ENCODE data around the gene AMACR.

AMACR gene

DNA sequence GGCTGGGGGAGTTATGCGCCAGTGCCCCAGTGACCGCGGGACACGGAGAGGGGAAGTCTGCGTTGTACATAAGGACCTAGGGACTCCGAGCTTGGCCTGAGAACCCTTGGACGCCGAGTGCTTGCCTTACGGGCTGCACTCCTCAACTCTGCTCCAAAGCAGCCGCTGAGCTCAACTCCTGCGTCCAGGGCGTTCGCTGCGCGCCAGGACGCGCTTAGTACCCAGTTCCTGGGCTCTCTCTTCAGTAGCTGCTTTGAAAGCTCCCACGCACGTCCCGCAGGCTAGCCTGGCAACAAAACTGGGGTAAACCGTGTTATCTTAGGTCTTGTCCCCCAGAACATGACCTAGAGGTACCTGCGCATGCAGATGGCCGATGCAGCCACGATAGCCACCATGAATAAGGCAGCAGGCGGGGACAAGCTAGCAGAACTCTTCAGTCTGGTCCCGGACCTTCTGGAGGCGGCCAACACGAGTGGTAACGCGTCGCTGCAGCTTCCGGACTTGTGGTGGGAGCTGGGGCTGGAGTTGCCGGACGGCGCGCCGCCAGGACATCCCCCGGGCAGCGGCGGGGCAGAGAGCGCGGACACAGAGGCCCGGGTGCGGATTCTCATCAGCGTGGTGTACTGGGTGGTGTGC, 71.4 kb downstream of the AMACR start, which contains the start of gene RXFP3:
Gene RXFP3 (plus strand): TSS at position 6 of the 636 bp plus-strand sequence. CDS start 355 bp downstream, at position 361.
- H3K27ac ChIP-seq, result no peak within 1 kb of the TSS
- no peak for TF ChIP-seq ZFX (IDR thresholded peaks at IDR 0.05; ENCODE audit: borderline replicate concordance)
- TF ChIP-seq, protein P1, sequence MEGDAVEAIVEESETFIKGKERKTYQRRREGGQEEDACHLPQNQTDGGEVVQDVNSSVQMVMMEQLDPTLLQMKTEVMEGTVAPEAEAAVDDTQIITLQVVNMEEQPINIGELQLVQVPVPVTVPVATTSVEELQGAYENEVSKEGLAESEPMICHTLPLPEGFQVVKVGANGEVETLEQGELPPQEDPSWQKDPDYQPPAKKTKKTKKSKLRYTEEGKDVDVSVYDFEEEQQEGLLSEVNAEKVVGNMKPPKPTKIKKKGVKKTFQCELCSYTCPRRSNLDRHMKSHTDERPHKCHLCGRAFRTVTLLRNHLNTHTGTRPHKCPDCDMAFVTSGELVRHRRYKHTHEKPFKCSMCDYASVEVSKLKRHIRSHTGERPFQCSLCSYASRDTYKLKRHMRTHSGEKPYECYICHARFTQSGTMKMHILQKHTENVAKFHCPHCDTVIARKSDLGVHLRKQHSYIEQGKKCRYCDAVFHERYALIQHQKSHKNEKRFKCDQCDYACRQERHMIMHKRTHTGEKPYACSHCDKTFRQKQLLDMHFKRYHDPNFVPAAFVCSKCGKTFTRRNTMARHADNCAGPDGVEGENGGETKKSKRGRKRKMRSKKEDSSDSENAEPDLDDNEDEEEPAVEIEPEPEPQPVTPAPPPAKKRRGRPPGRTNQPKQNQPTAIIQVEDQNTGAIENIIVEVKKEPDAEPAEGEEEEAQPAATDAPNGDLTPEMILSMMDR (IDR thresholded peaks at IDR 0.05), result no peak

All from 22Rv1 (cell line).